GM10248 (cell line): Measurements from ENCODE around the gene BCAN.

Source experiments
- CTCF ChIA-PET: fragments of 300-600 bp; sonication (Branson Sonifier 250); formaldehyde crosslinking; extraction: SDS; loops from one replicate; lab custom pipeline; 2021; ENCODE audit warnings: antibody characterized with exemption; lab: Yijun Ruan, JAX
- POLR2A ChIA-PET: fragments of 350-650 bp; sonication (Branson Sonifier 250); formaldehyde crosslinking; extraction: SDS; loops from one replicate; lab custom pipeline; 2020; ENCODE audit warnings: antibody characterized with exemption; lab: Yijun Ruan, JAX
- DNase-seq: peaks from one replicate; pipeline ENCODE4 v3.0.0; 2012; ENCODE audit errors: extremely low spot score
- TF ChIP-seq, protein P1 (sequence below): IDR thresholded peaks from 2 replicates; pipeline ENCODE4 v1.5.1; 2012; ENCODE audit warnings: mild to moderate bottlenecking, low read depth; ENCODE audit errors: extremely low read depth, missing control alignments, control extremely low read depth

The BCAN gene

DNA sequence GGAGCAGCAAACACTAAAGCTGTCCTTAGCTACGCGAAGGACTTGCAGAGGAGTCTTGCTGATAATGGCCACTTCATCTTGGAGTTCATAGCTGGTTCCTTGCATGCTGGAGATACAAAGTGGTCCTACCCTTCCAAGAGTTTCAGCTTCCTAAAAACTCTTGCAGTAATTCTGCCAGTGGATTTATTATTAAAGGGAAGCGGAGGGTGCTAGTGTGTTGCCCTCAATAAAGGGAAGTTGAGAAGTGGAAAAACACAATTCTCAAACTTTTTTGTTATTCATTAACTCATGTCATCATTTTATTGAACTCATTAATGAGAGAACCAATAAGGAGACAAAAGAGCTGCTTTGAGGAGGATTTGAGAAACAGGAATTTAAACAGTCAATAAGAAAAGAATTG is 29.3 kb upstream of the BCAN start:
- ChIA-PET POLR2A (no interaction called here), CTCF (interaction anchor here (0.9 to 8.4 kb wide), 16 partner anchors 10 to 227 kb away, joined by 3 to 91 read pairs (median 6); partner anchors contain the start of gene GPATCH4)
- no peak for DNase-seq
- TF ChIP-seq, protein P1, sequence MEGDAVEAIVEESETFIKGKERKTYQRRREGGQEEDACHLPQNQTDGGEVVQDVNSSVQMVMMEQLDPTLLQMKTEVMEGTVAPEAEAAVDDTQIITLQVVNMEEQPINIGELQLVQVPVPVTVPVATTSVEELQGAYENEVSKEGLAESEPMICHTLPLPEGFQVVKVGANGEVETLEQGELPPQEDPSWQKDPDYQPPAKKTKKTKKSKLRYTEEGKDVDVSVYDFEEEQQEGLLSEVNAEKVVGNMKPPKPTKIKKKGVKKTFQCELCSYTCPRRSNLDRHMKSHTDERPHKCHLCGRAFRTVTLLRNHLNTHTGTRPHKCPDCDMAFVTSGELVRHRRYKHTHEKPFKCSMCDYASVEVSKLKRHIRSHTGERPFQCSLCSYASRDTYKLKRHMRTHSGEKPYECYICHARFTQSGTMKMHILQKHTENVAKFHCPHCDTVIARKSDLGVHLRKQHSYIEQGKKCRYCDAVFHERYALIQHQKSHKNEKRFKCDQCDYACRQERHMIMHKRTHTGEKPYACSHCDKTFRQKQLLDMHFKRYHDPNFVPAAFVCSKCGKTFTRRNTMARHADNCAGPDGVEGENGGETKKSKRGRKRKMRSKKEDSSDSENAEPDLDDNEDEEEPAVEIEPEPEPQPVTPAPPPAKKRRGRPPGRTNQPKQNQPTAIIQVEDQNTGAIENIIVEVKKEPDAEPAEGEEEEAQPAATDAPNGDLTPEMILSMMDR, result no peak

DNA sequence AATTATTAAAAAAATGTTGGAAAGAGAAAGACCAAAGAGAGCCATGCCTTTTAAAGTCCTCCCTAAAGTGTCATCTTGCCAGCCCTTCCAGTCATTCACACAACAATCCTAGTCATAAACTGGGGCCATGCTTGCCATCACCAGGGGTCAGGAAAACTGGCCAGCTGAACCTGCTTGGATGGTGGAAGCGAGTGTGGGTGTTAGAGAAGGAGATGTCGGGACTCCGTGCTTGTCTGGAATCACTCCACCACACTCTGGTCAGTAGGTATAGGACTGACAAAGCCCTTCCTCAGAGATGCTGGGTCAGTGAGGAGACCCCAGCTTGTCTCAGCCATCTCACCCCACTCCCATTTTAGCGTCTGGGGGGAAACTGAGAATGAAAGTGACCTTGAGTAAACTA is 26.0 kb upstream of the BCAN start:
- CTCF ChIA-PET, result interaction anchor here (1.9 to 8.4 kb wide), 2 partner anchors 9 to 110 kb away, joined by 4 to 91 read pairs; no protein-coding TSS in a partner anchor
- TF ChIP-seq, protein P1, result no peak
- POLR2A ChIA-PET, result no interaction called here
- no peak for DNase-seq

DNA sequence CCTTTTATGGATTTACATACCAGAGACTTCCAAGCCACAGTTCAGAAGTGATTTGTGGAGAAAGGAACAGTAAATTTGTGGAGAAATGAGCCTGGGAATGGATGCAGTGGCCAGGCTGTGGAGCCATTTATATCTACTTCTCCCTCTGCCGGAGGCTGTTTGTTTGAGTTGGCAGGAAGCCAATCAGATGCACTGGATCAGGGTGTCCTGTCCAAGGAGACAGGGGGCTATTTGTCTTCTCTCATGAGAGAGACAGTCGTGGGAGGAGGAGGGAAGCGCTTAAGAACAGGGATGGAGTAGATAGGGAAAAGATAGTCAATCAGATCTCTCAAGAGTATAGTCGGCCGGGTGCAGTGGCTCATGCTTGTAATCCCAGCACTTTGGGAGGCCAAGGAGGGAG is 25.5 kb upstream of the BCAN start:
- DNase-seq, result no peak
- TF ChIP-seq, protein P1, result no peak

DNA sequence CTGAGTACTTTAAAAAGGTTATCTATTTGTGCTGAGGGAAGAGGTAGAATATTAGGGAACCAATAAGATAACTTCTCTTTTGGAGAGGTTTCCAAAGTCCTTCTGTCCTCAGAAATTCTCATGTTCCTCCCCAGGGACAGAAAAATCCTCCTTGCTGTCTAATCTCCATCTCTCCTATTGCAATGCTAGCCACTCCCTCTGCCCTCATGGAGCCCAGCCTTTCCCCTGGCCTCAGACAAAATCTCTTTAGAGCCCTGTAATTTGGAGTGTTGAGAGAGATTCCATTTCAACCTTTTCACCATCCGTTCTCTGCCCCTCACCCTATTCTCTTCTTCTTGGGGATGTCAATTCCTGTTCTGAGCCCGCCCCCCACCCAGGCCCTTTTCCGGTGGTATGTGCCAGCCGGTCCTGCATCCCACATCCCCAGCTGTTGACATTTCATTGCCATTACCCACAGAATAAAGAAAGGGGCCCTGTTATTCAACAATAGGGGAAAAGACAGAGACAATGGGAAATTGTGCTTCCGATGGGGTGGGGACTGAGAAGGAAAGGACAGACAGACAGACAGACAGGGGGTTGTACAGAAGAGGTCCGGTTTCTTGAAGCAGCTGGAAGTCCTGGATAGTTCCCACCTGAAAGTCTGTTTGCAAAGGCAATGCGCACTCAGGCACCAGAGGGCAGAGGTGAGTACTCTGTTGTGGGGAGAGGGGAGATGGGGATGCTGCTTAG is 22.9 kb upstream of the BCAN start, which contains the start of gene HAPLN2:
Gene HAPLN2, plus strand, starts transcription at position 563 of the 729 bp plus-strand sequence. CDS start 4,076 bp downstream, outside the sequence.
- TF ChIP-seq, protein P1, result peak; percentile 45
- ChIA-PET CTCF (interaction anchor here (1.3 to 17.0 kb wide), 6 partner anchors 9 to 108 kb away, joined by 3 to 305 read pairs (median 10); partner anchors contain the start of genes CRABP2 and GPATCH4), POLR2A (no interaction called here)
- DNase-seq, result peak; percentile 27

More for the DNA sequence above, 25.5 kb upstream of the BCAN start:
- ChIA-PET CTCF (interaction anchor here (1.0 to 8.4 kb wide), 5 partner anchors 8 to 110 kb away, joined by 3 to 91 read pairs (median 4); no protein-coding TSS in a partner anchor), POLR2A (no interaction called here)

DNA sequence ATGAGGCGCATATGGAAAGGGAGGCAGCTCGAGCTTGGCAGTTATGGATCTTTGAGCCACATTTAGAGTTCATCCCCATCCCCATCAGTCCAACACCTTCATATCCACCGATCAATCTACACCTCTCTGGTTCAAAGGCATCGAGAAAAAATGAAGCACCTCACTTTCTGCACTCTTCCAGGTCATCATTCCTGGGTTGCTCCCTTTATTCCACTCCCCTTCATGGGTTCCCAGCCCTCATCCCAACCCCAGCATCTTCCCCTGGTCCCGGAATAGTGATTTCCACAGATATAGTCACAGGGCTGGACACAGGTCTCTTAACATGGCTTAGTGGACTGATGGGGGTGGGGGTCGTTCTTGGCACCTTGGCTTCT is 22.3 kb upstream of the BCAN start:
- no peak for DNase-seq
- ChIA-PET POLR2A (no interaction called here), CTCF (interaction anchor here (1.2 to 17.0 kb wide), 8 partner anchors 8 to 234 kb away, joined by 3 to 305 read pairs (median 8); partner anchors contain the start of genes CRABP2 and GPATCH4)
- TF ChIP-seq, protein P1, result no peak

DNA sequence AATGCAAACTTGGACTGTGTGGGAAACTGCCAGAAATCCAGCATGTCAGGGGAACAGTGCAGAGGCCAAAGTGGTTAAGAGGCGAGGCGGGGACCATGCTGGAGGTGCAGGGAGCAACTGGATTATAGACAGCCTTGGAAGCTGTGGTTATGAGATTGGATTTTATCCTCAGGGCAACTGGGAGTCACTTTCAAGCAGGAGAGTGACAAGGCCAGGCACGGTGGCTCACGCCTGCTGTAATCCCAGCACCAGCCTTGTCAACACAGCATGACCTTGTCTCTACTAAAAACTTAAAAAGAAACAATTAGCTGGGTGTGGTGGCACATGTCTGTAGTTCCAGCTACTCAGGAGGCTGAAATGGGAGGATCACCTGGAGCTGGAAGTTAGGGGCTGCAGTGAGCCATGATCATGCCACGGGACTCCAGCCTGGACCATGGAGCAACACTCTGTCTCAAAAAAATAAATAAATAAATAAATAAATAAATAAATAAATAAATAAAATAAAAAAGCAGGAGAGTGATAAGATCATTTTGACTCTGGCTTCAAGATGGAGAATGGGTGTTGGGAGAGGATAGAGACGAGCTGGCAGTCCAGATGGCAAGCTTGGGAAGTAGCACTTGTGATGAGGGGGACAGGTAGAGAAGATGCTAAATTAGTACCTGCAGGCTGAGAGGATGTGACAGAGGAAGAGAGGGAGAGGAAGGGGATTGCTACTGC is 19.2 kb upstream of the BCAN start:
- ChIA-PET CTCF (interaction anchor here (1.0 to 17.0 kb wide), 8 partner anchors 9 to 103 kb away, joined by 4 to 305 read pairs (median 28); partner anchors contain the start of genes BCAN, CRABP2 and NES), POLR2A (no interaction called here)
- TF ChIP-seq, protein P1, result no peak
- no peak for DNase-seq
